Neural cell (in vitro differentiated cells): ENCODE measurements around the gene GDI2. TPM values are rescaled to one million over a fixed set of nuclear protein-coding genes. Genes with fewer than 3 reads are reported as not detected.

Experiments
- H2AFZ ChIP-seq: fragments of 200-600, 300-800 bp; sonication (generic), shearing (Covaris generic); 2 replicates; pipeline ENCODE4 v1.6.0; 2014; ENCODE audit warnings: low read depth, mild to moderate bottlenecking, antibody characterized with exemption, low read length, moderate library complexity
- H3F3A ChIP-seq: fragments of 200-600 bp; shearing (Covaris generic); 2 replicates; pipeline ENCODE4 v1.6.1; 2016; ENCODE audit warnings: mild to moderate bottlenecking, moderate library complexity, mixed read lengths, antibody characterized with exemption, low read length; ENCODE audit not compliant: insufficient read depth, poor library complexity, severe bottlenecking
- H3K27ac ChIP-seq: fragments of 200-600, 300-800 bp; sonication (generic), shearing (Covaris generic); 2 replicates; pipeline ENCODE4 v1.5.1; 2014; ENCODE audit warnings: mild to moderate bottlenecking, low read length, moderate library complexity
- H3K27me3 ChIP-seq: fragments of 300-800, 200-600 bp; sonication (generic), shearing (Covaris generic); 2 replicates; pipeline ENCODE4 v1.6.0; 2014; ENCODE audit warnings: mild to moderate bottlenecking, low read depth, low read length, moderate library complexity; ENCODE audit not compliant: insufficient read depth
- H3K36me3 ChIP-seq: fragments of 300-800, 200-600 bp; sonication (generic), shearing (Covaris generic); 2 replicates; pipeline ENCODE4 v1.5.1; 2014; ENCODE audit warnings: mild to moderate bottlenecking, antibody characterized with exemption, low read length, moderate library complexity; ENCODE audit not compliant: insufficient read depth
- H3K4me2 ChIP-seq: fragments of 300-800, 200-600 bp; sonication (generic), shearing (Covaris generic); 2 replicates; pipeline ENCODE4 v1.6.0; 2014; ENCODE audit warnings: mild to moderate bottlenecking, low read length
- H3K4me3 ChIP-seq: fragments of 300-800, 200-600 bp; sonication (generic), shearing (Covaris generic); 2 replicates; pipeline ENCODE4 v1.5.1; 2014; ENCODE audit warnings: mild to moderate bottlenecking, low read length, moderate library complexity
- H3K79me2 ChIP-seq: fragments of 200-600 bp; shearing (Covaris generic); replicated peaks from 2 replicates; pipeline ENCODE4 v1.6.0; 2014; ENCODE audit warnings: mild to moderate bottlenecking, low read length, moderate library complexity; ENCODE audit not compliant: insufficient read depth
- H3K9ac ChIP-seq: fragments of 300-800, 200-600 bp; sonication (generic), shearing (Covaris generic); 2 replicates; pipeline ENCODE4 v1.6.1; 2016; ENCODE audit warnings: mild to moderate bottlenecking, low read length, mixed read lengths
- H3K9me2 ChIP-seq: fragments of 200-600 bp; shearing (Covaris generic); 2 replicates; pipeline ENCODE4 v1.6.1; 2016; ENCODE audit warnings: mild to moderate bottlenecking, low read length, mixed read lengths; ENCODE audit not compliant: insufficient read depth
- H3K9me3 ChIP-seq: fragments of 200-600, 300-800 bp; sonication (generic), shearing (Covaris generic); 2 replicates; pipeline ENCODE4 v1.6.1; 2016; ENCODE audit warnings: mild to moderate bottlenecking, mixed run types, low read length, moderate library complexity, mixed read lengths
- H4K20me1 ChIP-seq: fragments of 200-600 bp; shearing (Covaris generic); 2 replicates; pipeline ENCODE4 v1.6.1; 2016; ENCODE audit warnings: mild to moderate bottlenecking, mixed run types; ENCODE audit not compliant: insufficient read depth
- CTCF ChIP-seq: fragments of 450-650 bp; IDR thresholded peaks from 2 replicates; pipeline ENCODE4 v1.5.1; 2014; ENCODE audit warnings: antibody characterized with exemption, mild to moderate bottlenecking, moderate library complexity; ENCODE audit not compliant: poor library complexity, severe bottlenecking
- EP300 ChIP-seq: fragments of 450-650 bp; conservative IDR thresholded peaks from 2 replicates; pipeline ENCODE4 v1.6.1; 2014; ENCODE audit warnings: antibody characterized with exemption, mild to moderate bottlenecking, moderate library complexity; ENCODE audit not compliant: poor library complexity, severe bottlenecking
- EZH2 ChIP-seq: fragments of 200-600, 300-800 bp; shearing (Covaris generic), sonication (generic); IDR thresholded peaks from 2 replicates; pipeline ENCODE4 v1.6.1; 2014; ENCODE audit warnings: antibody characterized with exemption, low read length, borderline replicate concordance, mild to moderate bottlenecking; ENCODE audit not compliant: insufficient read depth, poor library complexity, severe bottlenecking
- MXI1 ChIP-seq: fragments of 450-650 bp; conservative IDR thresholded peaks from 2 replicates; pipeline ENCODE4 v1.6.1; 2014; ENCODE audit warnings: antibody characterized with exemption, mild to moderate bottlenecking; ENCODE audit not compliant: poor library complexity, severe bottlenecking
- POLR2AphosphoS5 ChIP-seq: IDR thresholded peaks from 2 replicates; pipeline ENCODE4 v1.6.1; 2012
- RAD21 ChIP-seq: fragments of 450-650 bp; conservative IDR thresholded peaks from 2 replicates; pipeline ENCODE4 v1.6.1; 2014; ENCODE audit warnings: antibody characterized with exemption, mild to moderate bottlenecking, moderate library complexity
- REST ChIP-seq: IDR thresholded peaks from 2 replicates; pipeline ENCODE4 v1.6.1; 2012; ENCODE audit warnings: borderline replicate concordance
- SMC3 ChIP-seq: fragments of 450-650 bp; conservative IDR thresholded peaks from 2 replicates; pipeline ENCODE4 v1.6.1; 2014; ENCODE audit warnings: antibody characterized with exemption, mild to moderate bottlenecking, moderate library complexity; ENCODE audit not compliant: poor library complexity
- TAF1 ChIP-seq: IDR thresholded peaks from 2 replicates; pipeline ENCODE4 v1.6.1; 2012; ENCODE audit warnings: low read depth
- polyA plus RNA-seq: library from polyadenylated mRNA; depleted of rRNA; stranded (reverse); fragments of >200 nt; gene quantifications from 2 replicates; pipeline ENCODE4 v1.2.3, GENCODE V29; 2014

GDI2 gene
- polyA plus RNA-seq, 1 donor from 2014 or later, result 352 TPM

- Histone ChIP-seq H3K4me3 (no peak overlapping the region), H3K27me3 (no peaks in the 10 kb centered on the region), H2AFZ (no peak overlapping the region), H3K36me3 (no peaks in the 10 kb centered on the region), H3K9ac (no peak overlapping the region), H3K9me3 (no peaks in the 10 kb centered on the region), H3K9me2 (no peaks in the 10 kb centered on the region), H3F3A (no peaks in the 10 kb centered on the region), H3K4me2 (no peak overlapping the region), H3K79me2 (no peaks in the 10 kb centered on the region), H3K27ac (no peak overlapping the region), H4K20me1 (no peaks in the 10 kb centered on the region)
- no peak for TF ChIP-seq MXI1
- TF ChIP-seq TAF1, result no peak
- no peak for TF ChIP-seq SMC3
- no peak for TF ChIP-seq EP300
- TF ChIP-seq CTCF, result no peak
- TF ChIP-seq POLR2AphosphoS5, result no peak
- TF ChIP-seq EZH2, result no peak
- no peak for TF ChIP-seq REST
- TF ChIP-seq RAD21, result no peak
Observed at GRCh38 chr10:5748394-5748803, 64.8 kb downstream of the GDI2 start.

GRCh38 chr10:5746197-5746596 lies 67.0 kb downstream of the GDI2 start:
- H3K9me2 ChIP-seq, result no peaks in the 10 kb centered on the region
- H3K36me3 ChIP-seq, result peaks cover 5% of the 10 kb centered on the region
- no peak overlapping the region for H2AFZ ChIP-seq
- no peak overlapping the region for H3K9ac ChIP-seq
- H3K27ac ChIP-seq, result no peak overlapping the region
- TF ChIP-seq CTCF, result no peak
- no peak for TF ChIP-seq EP300
- no peak for TF ChIP-seq POLR2AphosphoS5
- TF ChIP-seq SMC3, result no peak
- TF ChIP-seq MXI1, result no peak
- no peak for TF ChIP-seq EZH2
- TF ChIP-seq TAF1, result no peak
- TF ChIP-seq RAD21, result no peak
- TF ChIP-seq REST, result no peak
- no peaks in the 10 kb centered on the region for H3K9me3 ChIP-seq
- H3K27me3 ChIP-seq, result no peaks in the 10 kb centered on the region
- no peaks in the 10 kb centered on the region for H3F3A ChIP-seq
- H3K79me2 ChIP-seq, result no peaks in the 10 kb centered on the region
- H4K20me1 ChIP-seq, result no peaks in the 10 kb centered on the region
- no peak overlapping the region for H3K4me2 ChIP-seq
- H3K4me3 ChIP-seq, result no peak overlapping the region
